ENCODE data around the gene PSMA7.
"Not testable (repeated sequence)": the region's sequence is repeated elsewhere in the genome, so short reads cannot be mapped to it uniquely, and the experiment has no call there.

PSMA7 gene

DNA sequence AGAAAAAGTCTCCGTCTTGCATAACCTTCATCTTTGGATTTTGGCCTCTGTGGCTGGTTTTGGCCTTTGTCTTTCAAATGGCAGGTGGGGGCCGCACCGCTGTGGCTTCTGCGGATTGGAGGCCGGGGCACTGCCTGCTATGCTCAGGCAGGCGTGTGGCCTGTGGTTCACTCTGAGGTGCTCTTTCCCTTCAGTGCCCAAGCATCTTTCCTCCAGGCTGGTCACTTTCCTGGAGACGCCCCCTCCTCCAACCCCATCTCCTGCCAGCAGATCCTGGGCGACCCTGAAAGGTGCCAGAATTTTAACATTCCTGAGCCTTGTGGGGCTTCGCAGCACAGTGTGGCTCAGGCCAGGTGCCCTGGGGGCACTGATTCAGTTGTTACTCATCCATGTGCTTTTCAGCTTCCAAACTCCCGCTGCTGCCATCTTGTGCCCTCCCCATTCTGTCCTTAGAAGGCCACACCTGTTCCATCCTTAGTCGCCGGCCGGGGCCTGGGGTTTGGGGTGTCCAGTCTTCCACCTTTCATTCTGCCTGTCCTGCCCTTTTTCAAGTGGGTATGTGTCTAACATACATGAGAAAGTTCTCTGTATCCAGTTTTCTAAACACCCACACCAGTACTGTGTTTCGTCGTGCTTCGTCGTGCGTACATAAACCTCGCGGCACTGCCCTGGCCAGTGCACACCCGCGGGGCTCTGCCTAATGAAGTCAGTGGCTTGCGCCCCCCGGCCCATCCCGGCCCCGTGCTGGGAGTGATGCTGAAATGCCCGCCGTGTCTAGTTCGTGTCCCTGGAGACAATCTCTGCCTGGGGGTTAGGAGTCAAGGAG is 12.4 kb upstream of the PSMA7 start:
- DNase-seq (ENCODE audit: low spot score): no peak

DNA sequence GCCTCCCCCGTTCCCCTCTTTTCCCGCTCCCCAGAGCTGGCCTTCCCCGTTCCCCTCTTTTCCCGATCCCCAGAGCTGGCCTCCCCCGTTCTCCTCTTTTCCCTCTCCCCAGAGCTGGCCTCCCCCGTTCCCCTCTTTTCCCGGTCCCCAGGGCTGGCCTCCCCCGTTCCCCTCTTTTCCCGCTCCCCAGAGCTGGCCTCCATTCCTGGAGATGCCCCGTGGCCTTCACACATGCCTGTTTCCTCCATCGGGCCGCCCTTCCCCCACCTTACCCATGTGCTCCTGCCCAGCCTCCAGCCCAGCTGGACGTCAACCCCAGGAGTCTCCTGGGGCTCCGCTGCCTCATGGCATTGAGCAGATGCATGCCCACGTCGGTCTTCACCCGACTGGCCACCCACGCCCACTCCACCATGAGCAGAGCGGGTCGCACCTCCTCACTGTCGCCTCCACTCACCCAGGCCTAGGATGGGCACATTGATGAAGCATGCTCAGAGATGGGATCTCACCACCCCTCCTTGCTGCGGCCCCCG is 8.7 kb upstream of the PSMA7 start:
- DNase-seq (ENCODE audit: low spot score): no peak

DNA sequence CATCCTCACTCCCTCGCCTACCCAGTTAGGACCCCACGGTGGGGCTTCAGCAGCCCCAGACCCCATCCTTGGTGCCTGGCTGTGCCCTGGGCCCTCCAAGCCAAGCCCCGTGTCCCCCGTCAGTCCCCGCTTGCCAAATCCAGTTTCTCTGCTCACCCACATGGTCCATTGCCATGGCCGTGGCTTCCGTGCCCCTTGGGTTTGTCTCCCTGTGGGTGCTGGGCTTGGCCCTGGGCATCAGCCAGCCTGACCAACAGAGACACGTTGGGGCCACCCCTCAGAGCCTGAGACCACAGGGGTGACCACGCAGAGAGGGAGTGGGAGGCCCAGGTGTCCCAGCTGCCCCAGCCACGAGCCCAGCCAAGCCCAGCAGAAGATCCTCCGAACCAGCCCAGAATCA is 8.0 kb upstream of the PSMA7 start:
- no peak for DNase-seq (ENCODE audit: low spot score)

DNA sequence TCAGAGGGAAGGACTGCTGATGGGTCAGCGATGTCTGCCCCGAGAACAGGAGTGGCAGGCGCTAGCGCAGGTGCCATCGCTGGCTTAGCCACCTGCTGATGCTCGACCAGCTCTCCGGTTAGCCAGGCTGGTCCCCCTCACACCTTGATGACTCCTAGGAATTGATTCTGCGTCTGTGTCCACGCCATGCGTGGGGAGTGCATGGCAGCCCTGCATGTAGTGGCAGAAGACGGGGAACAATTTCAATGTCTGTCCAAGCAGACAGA is 7.0 kb upstream of the PSMA7 start:
- no peak for DNase-seq (ENCODE audit: low spot score)

DNA sequence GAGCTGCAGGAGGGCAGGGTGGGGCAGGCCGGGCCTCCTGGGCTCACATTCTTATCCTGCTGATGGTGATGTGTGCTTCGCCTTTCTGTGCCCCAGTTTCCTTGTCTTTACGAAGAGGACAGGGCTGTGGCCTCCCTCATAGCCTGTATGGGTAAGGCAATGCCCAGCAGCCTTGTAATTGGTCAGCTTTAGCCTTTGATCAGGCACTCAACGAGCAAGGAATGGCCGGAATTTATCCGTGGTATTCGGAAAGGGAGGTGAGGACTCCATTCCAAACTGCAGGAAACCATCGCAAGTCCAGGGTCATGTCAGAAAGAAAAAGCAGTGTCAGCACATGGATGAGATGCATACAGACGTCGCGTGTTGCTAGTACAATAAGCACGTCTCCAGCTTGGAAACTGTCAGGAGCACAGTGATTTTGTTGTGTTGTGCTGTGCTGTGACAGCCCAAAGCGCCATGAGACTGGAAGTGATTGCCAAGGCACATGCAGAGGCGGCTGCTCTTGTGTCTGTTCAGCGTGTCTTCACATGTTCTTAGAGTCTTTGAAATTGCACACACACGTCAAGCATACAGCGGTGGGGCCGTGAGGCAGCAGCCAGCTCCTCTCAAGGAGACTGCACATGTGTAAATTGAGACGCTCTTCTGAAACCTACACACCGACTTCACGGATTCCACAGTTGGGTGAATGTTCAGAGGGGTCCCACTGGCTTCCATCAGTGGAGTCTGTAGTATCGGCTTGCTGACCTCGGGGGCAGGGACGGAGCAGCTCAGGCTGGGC is 6.5 kb upstream of the PSMA7 start:
- no peak for DNase-seq (ENCODE audit: low spot score)

DNA sequence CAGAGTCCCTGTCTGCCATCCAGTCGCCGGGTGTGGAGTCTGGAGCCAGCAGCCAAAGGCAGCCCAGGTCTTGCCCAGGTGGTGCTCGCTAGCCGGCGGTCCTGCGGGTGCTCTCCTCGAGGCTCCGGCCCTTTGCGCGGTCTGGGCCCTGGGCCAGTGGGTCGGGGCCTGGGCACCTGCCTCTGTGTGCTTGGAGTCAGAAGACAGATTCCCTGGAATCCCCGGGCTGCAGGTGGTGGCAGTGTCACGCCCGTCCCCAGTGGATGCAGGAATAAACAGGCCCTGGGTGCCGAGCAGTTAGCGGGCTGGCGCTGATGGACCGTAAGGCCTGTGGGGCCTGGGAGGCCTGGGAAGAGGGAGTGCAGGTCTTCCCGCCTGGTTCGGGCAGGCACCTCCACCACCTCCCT is 5.7 kb upstream of the PSMA7 start:
- no peak for DNase-seq (ENCODE audit: low spot score)

DNA sequence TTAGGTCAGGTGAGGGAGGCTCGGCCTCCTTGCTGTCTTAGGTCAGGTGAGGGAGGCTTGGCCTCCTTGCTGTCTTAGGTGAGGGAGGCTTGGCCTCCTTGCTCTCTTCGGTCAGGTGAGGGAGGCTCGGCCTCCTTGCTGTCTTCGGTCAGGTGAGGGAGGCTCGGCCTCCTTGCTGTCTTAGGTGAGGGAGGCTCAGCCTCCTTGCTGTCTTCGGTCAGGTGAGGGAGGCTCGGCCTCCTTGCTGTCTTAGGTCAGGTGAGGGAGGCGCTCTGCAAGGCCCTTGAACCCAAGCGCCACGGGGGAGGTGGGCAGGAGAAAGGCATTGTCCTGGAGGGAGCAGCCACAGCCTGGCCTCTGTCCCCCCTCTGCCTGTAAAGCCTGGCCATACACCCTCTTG is 5.2 kb upstream of the PSMA7 start:
- DNase-seq (ENCODE audit: low spot score): not testable (repeated sequence)

DNA sequence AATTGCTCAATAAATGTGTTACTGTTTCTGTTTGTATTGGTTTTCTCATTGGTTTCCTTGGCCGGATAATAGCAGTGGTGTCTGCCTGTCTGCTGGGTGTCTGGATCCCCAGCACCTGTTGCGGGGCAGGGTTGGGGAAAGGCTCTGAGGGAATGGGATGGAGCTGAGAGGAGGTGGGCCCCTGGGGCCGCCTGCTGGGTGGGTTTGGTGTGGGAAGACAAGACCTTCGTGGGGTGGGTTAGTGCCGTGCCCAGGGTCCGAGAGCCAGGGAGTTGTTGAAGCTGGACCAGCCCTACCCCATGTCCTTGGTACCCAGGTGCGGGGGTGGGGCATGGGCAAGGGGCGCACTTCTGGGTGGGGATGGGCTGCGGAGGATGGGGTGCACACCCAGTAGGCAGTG is 4.3 kb upstream of the PSMA7 start:
- no peak for DNase-seq (ENCODE audit: low spot score)

DNA sequence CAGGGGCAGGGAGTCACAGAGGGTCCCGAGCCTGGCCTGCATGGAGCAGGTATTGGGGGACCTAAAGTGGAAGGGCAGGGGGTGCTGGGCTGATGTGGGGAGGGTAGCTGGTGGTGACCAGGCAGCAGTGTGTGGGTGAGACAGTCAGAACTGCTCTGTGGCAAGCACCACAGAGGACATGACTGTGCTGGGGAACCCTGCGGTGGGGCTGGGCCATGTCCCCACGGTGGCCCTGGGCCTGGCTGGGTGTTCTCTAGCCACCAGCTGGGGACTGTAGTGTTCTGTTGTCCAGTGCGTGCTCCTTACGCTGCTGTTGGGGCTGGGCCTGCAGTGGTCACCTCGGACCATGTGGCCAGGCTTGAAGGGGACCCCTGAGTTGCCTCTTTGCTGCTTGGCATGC is 3.9 kb upstream of the PSMA7 start:
- DNase-seq (ENCODE audit: low spot score): no peak

DNA sequence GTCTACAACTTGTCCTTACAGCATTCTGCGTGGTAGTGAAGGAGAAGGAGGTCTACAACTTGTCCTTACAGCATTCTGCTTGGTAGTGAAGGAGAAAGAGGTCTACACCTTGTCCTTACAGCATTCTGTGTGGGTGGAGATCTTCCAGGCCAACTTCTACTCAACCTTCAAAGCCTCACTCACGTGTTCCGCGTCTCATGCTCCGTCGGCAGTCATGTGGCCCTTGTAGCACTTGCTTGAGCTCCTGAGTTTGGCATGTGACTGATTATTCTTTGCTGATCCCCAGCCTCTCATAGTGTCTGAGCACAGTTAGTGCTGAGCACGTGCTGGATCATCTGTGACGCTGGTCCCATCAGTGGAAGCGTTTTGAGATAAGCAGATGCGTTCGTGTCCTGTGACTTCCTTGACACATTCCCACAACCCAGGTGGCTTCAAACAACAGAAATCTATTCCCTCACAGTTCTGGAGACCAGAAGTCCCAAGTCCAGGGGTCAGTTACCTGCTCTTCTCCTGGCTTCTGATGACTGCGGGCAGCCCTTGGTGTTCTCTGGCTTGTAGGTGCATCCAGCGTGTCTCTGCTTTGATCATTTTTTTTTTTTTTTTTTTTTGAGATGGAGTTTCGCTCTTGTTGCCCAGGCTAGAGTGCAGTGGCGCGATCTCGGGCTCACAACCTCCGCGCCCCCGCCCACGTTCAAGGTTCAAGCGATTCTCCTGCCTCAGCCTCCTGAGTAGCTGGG is 3.0 kb upstream of the PSMA7 start:
- DNase-seq (ENCODE audit: low spot score): no peak

DNA sequence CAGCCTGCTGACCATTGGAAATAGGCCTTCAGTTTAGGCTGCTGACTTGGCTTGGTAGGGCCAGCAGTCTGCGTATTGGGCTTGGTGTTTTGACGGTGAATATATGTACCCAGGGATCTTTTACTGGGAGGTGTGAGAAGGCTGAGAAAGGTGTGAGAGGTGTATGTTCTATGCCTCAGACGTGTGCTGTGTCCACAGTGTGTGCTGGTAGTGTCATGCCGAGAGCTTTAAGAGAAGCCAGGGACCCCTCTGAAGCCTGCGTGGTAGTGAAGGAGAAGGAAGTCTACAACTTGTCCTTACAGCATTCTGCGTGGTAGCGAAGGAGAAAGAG is 2.5 kb upstream of the PSMA7 start:
- DNase-seq (ENCODE audit: low spot score): no peak

DNA sequence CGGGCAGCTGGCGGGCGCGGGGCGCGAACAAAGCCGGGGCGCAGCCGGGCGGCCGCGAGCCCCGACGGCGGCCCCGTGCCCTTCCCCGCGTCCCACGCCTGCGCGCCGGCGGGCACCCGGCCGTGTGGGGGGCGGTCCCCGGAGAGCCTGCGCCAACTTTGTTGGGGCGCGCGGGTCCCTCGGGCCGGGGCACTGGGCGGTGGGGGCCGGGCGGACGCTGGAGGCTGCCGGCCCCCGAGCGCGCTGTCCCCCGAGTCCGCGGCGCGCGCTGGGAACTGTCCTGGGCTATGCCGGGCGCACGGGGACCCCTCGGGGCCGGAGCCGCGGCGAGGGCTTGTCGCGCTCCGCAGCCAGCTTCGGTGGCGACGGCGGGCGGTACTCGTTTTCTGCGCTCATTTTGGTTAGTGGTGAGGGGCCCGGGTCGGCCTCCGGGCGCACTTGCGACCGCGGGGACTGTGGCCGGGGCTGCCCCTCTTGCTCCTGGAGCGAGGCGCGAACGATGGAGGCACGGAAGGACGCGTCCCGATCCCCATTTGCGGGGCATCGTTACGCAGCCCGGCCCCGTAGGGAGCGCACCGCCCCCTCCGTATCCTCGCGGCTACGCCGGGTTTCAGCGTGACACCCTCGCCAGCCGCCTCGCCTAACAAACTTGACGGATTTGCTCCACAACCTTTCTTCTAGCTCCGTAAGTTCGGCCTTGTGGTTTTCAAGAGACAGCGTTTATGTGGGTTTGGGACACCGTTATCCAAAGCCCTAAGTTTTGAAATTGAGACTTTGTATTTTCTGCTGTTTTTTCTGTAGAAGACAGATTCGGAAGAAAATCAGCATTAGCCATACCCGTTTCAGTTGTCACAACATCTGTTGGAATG is 997 bp upstream of the PSMA7 start:
- peak; percentile 86 for DNase-seq (ENCODE audit: low spot score)

DNA sequence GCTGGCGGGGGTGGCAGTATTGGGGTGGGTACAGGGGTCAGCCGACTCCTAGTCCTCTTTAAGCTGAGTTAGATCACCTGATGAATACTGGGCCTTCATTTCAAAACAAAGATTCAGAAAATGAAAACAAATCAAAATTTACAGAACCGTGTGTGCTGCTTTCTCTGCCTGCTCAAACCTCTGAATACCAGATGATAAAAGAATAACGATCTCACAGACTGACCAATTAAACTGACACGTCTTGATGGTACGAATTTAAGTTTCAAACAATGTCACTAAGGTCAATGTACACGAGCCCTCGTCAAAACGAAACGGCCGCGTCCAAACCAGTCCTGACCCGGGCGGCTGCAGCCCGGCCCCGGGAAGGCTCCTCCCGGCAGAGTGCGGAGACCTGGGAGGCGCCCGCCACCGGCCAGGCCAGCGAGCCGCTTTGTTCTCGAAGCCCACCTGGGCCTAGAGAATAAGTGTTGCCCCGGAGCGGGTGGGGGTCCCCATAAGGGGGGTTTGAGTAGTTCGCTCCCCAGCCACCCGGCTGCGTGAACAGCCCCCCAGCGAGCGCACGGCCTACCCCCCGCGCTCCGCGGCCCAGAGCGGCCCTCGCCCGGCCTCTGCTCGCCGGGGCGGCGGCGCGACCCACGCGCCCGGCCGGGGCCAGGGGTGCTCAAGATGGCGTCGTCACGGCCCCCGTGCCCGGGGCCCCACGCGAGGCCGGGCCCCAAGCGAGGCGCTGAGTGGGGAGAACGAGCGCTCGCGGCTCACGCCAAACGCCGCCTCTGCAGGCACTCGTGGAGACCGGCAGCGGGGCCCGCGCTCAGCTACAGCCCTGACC is 728 bp downstream of the PSMA7 start:
- DNase-seq (ENCODE audit: low spot score): no peak

DNA sequence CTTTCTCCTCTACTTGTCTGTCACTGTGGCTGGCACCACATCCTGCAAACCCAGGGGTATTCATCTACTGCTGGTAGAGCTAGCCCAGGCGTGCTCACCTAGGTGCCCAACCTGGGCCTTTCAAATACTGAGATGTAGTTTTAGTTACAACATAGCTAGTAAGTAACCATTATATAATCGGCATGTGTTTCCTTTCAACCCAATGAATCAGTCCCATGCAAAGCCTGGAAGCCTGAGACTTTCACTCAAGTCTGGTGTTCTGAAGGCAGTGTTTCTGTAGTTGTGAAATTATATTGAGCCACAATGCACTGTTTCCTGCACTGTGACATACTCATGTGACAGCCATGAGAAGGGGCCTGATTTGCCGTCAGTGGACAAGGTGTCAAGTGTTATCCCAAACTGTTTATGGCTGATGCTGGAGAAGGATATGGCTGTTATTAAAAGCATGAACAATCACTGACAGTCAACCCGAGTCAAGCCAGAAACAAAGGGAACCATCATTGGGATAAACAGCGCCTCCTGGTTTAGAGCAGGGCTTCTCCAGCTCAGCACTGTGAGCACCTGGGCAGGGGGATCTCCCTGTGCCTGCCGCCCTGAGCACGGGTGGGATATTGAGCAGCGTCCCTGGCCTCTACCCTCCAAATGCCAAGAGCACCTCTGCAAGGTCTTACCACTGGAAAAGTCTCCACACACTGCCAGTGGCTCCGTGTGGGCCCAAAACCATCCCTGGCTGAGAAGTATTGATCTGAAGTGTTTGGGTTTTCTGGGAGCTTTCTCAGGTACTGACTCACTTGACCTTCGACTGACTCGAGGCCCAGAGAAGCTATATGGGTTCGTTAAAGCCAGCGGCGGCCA is 1.6 kb downstream of the PSMA7 start:
- DNase-seq (ENCODE audit: low spot score): peak; percentile 69

DNA sequence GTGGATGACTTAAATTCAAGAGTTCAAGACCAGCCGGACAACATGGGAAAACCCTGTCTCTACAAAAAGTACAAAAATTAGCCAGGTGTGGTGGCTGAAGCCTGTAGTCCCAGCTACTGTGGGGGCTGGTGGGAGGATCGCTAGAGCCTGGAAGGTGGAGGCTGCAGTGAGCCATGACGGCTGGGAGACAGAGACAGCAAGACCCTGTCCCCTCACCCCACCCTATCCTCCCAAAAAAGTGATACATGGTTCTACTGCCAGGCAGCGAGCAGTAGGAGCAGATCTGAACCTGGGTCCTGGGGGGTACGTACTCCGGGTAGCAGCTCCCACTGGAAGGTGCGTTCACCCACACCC is 2.2 kb downstream of the PSMA7 start:
- DNase-seq (ENCODE audit: low spot score): no peak

DNA sequence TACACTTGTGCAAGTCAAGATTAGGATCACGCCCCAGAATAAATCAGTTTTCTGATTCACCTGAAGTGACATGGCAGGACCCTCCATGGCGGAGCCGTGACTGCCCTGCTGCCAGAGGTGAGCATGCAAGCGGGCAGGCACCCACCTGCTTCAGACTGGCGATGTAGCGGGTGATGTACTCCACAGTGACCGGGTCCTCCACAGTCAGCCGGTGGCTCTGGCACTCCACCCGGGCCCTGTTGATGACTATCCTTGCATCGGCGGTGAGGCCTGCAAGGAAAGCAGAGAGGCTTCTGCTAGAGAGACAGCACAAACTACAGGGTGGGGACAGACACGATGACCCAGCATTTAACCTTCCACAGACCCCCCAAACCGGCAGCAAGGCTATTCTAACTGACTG is 3.6 kb downstream of the PSMA7 start:
- no peak for DNase-seq (ENCODE audit: low spot score)

DNA sequence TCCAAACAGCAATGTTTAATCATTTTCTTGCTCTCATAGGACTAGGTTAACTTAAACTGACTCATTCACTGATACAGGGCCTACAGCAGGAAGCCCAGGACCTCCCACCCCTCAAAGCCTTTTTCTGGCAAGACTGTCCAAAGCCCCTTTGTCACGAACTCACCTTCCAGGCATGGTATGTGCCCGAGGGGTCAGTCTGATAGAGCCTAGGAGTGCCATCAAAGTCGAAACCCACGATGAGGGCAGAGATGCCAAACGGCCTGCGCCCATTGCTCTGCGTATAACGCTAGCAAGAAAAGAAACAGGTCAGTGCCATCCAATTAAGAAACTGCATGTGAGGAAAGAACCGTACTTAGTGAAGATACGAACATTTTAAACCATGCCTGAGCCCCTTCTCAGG is 4.3 kb downstream of the PSMA7 start:
- DNase-seq (ENCODE audit: low spot score): no peak

DNA sequence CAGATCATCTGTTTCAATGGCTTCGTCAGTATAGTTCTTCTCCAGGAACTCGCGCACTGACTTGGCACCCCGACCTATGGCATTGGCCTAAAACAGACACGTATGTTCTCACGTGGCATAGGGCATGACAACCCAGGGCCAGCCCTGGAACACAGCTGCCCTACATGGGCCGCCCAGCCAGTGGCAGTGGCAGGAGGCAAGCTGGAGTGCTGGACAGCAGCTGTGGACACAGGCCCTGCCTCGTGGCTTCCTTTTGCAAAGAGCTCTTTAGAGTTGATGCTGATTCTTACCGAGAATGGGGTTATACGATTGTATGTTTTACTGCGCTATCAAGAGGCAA is 5.0 kb downstream of the PSMA7 start:
- DNase-seq (ENCODE audit: low spot score): no peak

DNA sequence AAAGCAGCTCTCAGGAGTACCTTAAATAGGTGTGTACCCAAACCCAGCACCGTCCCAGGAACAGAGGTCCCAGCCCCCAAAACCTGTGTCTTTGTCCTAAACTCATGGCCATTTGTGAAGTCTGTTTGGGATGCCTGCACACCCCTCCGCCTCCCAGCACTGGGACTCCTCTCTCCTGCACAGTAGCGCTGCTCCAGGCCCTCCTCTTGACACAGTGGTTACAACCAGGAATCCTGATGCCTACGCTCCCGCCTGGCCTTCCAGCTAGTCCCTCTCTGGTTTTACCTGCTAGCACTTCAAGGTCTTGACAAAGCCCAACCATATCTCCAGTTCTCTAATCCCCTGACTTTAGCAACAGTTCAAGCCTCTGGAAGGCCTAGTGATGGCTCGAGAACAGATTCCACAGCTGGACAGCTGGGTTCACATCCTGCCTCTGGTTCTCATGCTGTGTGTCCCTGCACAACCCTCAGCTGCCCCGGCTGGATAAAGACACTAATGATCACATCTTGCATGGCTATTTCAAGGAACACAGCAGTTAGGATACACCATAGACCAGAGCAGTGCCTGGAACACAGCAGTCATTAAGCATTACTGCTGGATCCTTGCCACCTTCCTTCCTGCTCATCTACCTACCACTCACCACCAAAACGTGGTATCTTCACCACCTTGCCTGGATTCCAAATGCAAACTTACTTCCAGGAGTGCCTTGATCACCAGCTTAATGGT is 5.6 kb downstream of the PSMA7 start:
- DNase-seq (ENCODE audit: low spot score): no peak

DNA sequence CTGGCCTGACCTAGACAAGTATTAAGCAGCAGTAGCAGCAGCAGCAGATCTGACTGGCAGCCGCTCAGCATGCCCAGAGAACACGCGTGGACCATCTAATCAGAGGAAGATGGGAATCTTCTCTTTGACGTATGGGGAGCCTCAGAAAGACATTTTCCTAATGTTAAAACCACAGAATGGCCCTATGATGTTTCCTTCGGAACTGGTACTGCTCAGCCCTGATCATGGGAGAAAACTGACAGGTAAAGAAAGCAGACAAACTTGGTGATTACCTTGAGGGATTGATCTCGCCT is 6.2 kb downstream of the PSMA7 start:
- no peak for DNase-seq (ENCODE audit: low spot score)

Measured in HuH-7 (cell line).